NT2/D1 (cell line): ENCODE data around the gene GNE.

Source experiments
- YY1 ChIP-seq: IDR thresholded peaks from 2 replicates; pipeline ENCODE4 v1.6.1; 2011; ENCODE audit not compliant: insufficient read length, insufficient read depth
- ZNF274 ChIP-seq: IDR thresholded peaks from 2 replicates; pipeline ENCODE4 v1.6.1; 2011; ENCODE audit warnings: mild to moderate bottlenecking, low read depth, low read length

- TF ChIP-seq YY1: no peak
- TF ChIP-seq ZNF274: no peak
Measured at GRCh38 chr9:36249189-36249588, 9.1 kb downstream of the GNE start.
